Liver (tissue), 9 donors: Measurements from ENCODE around the gene TBC1D4. TPM values are rescaled to one million over a fixed set of nuclear protein-coding genes. Genes with fewer than 3 reads are reported as not detected.

Experiments used
- DNase-seq: peaks from one replicate; pipeline ENCODE4 v3.0.0-alpha.2; 2017; ENCODE audit warnings: low spot score
- H3K27ac ChIP-seq, 2 donors: one replicate each; pipeline ENCODE4 v1.7.0; 2013; ENCODE audit warnings: inconsistent platforms in 2 of 2, low read length in 2 of 2, control low read depth in 1 of 2, low read depth in 1 of 2, mild to moderate bottlenecking in 1 of 2
- H3K27me3 ChIP-seq, 4 donors: one replicate each; pipeline versions ENCODE4 v1.6.1 to v1.7.0; 2013; ENCODE audit warnings: low read length in 3 of 4, inconsistent platforms in 1 of 4, mild to moderate bottlenecking in 1 of 4, moderate library complexity in 1 of 4; ENCODE audit not compliant: control insufficient read depth in 4 of 4, insufficient read depth in 4 of 4
- H3K36me3 ChIP-seq, 4 donors: one replicate each; pipeline versions ENCODE4 v1.6.1 to v1.7.0; 2013; ENCODE audit warnings: low read length in 3 of 4, mild to moderate bottlenecking in 3 of 4, low read depth in 1 of 4, moderate library complexity in 1 of 4; ENCODE audit not compliant: control insufficient read depth in 4 of 4, insufficient read depth in 3 of 4
- H3K4me1 ChIP-seq, 4 donors: one replicate each; pipeline versions ENCODE4 v1.6.1 to v1.7.0; 2013; ENCODE audit warnings: low read length in 3 of 4, mild to moderate bottlenecking in 3 of 4, moderate library complexity in 1 of 4; ENCODE audit not compliant: control insufficient read depth in 4 of 4, insufficient read depth in 4 of 4
- H3K4me3 ChIP-seq, 3 donors: one replicate each; pipeline versions ENCODE4 v1.6.1 to v1.7.0; 2013; ENCODE audit warnings: low read length in 3 of 3, control low read depth in 1 of 3, low read depth in 1 of 3, mild to moderate bottlenecking in 1 of 3
- H3K9ac ChIP-seq, 2 donors: one replicate each; pipeline ENCODE4 v1.7.0; 2013; ENCODE audit warnings: low read length in 2 of 2, mild to moderate bottlenecking in 2 of 2, moderate library complexity in 2 of 2, control low read depth in 1 of 2, low read depth in 1 of 2
- H3K9me3 ChIP-seq, 4 donors: one replicate each; pipeline versions ENCODE4 v1.6.1 to v1.7.0; 2013; ENCODE audit warnings: low read length in 3 of 4; ENCODE audit not compliant: control insufficient read depth in 4 of 4
- ATF3 ChIP-seq: IDR thresholded peaks from 2 replicates; pipeline ENCODE4 v1.6.1; 2016; ENCODE audit warnings: antibody characterized with exemption
- CTCF ChIP-seq: fragments of 150-350 bp; IDR thresholded peaks from 2 replicates; pipeline ENCODE4 v1.5.1; 2017; ENCODE audit warnings: improper control_type of control experiment, low read depth, low read length; ENCODE audit not compliant: missing input control
- EGR1 ChIP-seq, 2 donors: IDR thresholded peaks; 2 replicates each; pipeline ENCODE4 v1.6.1; 2016 to 2018; ENCODE audit warnings: antibody characterized with exemption in 2 of 2, low read depth in 2 of 2
- FOXA1 ChIP-seq: IDR thresholded peaks from 2 replicates; pipeline ENCODE4 v1.6.1; 2016; ENCODE audit warnings: antibody characterized with exemption
- FOXA2 ChIP-seq: IDR thresholded peaks from 2 replicates; pipeline ENCODE4 v1.6.1; 2016; ENCODE audit warnings: antibody characterized with exemption
- GABPA ChIP-seq, 2 donors: IDR thresholded peaks in 1 of 2; conservative IDR thresholded peaks in 1 of 2; 2 replicates each; pipeline ENCODE4 v1.6.1; 2016; ENCODE audit warnings: antibody characterized with exemption in 2 of 2, mild to moderate bottlenecking in 1 of 2, moderate library complexity in 1 of 2
- HNF4A ChIP-seq, 2 donors: conservative IDR thresholded peaks; 2 replicates each; pipeline ENCODE4 v1.6.1; 2016; ENCODE audit warnings: antibody characterized with exemption in 2 of 2, mild to moderate bottlenecking in 2 of 2
- HNF4G ChIP-seq: IDR thresholded peaks from 2 replicates; pipeline ENCODE4 v1.6.1; 2016; ENCODE audit warnings: antibody characterized with exemption
- JUND ChIP-seq, 2 donors: IDR thresholded peaks; 2 replicates each; pipeline ENCODE4 v1.6.1; 2016; ENCODE audit warnings: antibody characterized with exemption in 2 of 2
- MAX ChIP-seq: IDR thresholded peaks from 2 replicates; pipeline ENCODE4 v1.6.1; 2016; ENCODE audit warnings: antibody characterized with exemption
- NR2F2 ChIP-seq: IDR thresholded peaks from 2 replicates; pipeline ENCODE4 v1.6.1; 2016; ENCODE audit warnings: antibody characterized with exemption
- RAD21 ChIP-seq, 2 donors: IDR thresholded peaks; 2 replicates each; pipeline ENCODE4 v1.6.1; 2016; ENCODE audit warnings: antibody characterized with exemption in 2 of 2, mild to moderate bottlenecking in 2 of 2
- REST ChIP-seq: IDR thresholded peaks from 2 replicates; pipeline ENCODE4 v1.6.1; 2016; ENCODE audit warnings: antibody characterized with exemption, mild to moderate bottlenecking
- RXRA ChIP-seq, 2 donors: IDR thresholded peaks; 2 replicates each; pipeline ENCODE4 v1.6.1; 2017 to 2018; ENCODE audit warnings: antibody characterized with exemption in 2 of 2, mild to moderate bottlenecking in 1 of 2
- SP1 ChIP-seq: IDR thresholded peaks from 2 replicates; pipeline ENCODE4 v1.6.1; 2018; ENCODE audit warnings: antibody characterized with exemption, mild to moderate bottlenecking
- TAF1 ChIP-seq: conservative IDR thresholded peaks from 2 replicates; pipeline ENCODE4 v1.6.1; 2016; ENCODE audit warnings: antibody characterized with exemption, mild to moderate bottlenecking
- YY1 ChIP-seq: IDR thresholded peaks from 2 replicates; pipeline ENCODE4 v1.6.1; 2016; ENCODE audit warnings: antibody characterized with exemption, mild to moderate bottlenecking
- ZBTB33 ChIP-seq: IDR thresholded peaks from 2 replicates; pipeline ENCODE4 v1.6.1; 2016; ENCODE audit warnings: antibody characterized with exemption
- WGBS: extraction: QIAGEN DNeasy Blood & Tissue Kit; methylation state at CpG from one replicate; pipeline ENCODE4 v1.1.7; 2013; 5-methylcytosine and 5-hydroxymethylcytosine counted together
- polyA plus RNA-seq, 2 donors: library from polyadenylated mRNA; stranded (reverse) in 1 of 2; unstranded in 1 of 2; fragments of 200-250 nt in 1 of 2; fragments of >200 nt in 1 of 2; fragmentation: Nextera tagmentation in 1 of 2; extraction: Ambion mirVana in 1 of 2; gene quantifications; one replicate each; pipeline versions ENCODE4 v1.2.1 to v1.2.3, GENCODE V29; 2013 to 2015
- total RNA-seq, 2 donors: library from RNA; depleted of rRNA; stranded (reverse); fragments of >200 nt; gene quantifications; one replicate each; pipeline ENCODE4 v1.2.3, GENCODE V29; 2014
- donor health status: healthy.
- donor health status: healthy.
- donor health status: healthy.
- donor health status: healthy.
- donor health status: healthy.

The TBC1D4 gene
- total and polyA plus RNA-seq, 4 donors: 2.3 to 11.1 (median 6.5) TPM

- no peak for DNase-seq
- no peaks in the 10 kb centered on the region for H3K36me3 ChIP-seq
- H3K9ac ChIP-seq: no peak overlapping the region
- H3K4me3 ChIP-seq: no peak overlapping the region
- H3K27me3 ChIP-seq: no peaks in the 10 kb centered on the region
- 97% methylated on average over 30 of the region's 30 CpGs for WGBS
- H3K4me1 ChIP-seq: no peaks in the 10 kb centered on the region
- TF ChIP-seq YY1 (no peak), TAF1 (no peak), HNF4A (conservative IDR thresholded peaks at IDR 0.05) (no peak), RAD21 (IDR thresholded peaks at IDR 0.05) (no peak), ZBTB33 (no peak), FOXA1 (no peak), FOXA2 (no peak), EGR1 (IDR thresholded peaks at IDR 0.05; ENCODE audit: low read depth in 2 of 2) (no peak), RXRA (IDR thresholded peaks at IDR 0.05) (no peak), CTCF (no peak), REST (no peak), HNF4G (no peak), ATF3 (no peak), SP1 (no peak), JUND (IDR thresholded peaks at IDR 0.05) (no peak), GABPA (IDR thresholded peaks at IDR 0.05 in 1 of 2, conservative IDR thresholded peaks at IDR 0.05 in 1 of 2) (no peak), MAX (no peak), NR2F2 (no peak)
- H3K27ac ChIP-seq: no peak overlapping the region
- no peaks in the 10 kb centered on the region for H3K9me3 ChIP-seq
Observed at GRCh38 chr13:75518439-75519088, 36.6 kb upstream of the TBC1D4 start.
